M059J (cell line): ENCODE data around the gene KRT75. TPM values are rescaled to one million over a fixed set of nuclear protein-coding genes. Genes with fewer than 3 reads are reported as not detected.
A peak's percentile ranks its signal among the peaks of the same experiment; 100 is the strongest.

Source experiments
- DNase-seq: peaks from one replicate; pipeline ENCODE4 v3.0.0-alpha.2; 2012; ENCODE audit warnings: low read depth
- total RNA-seq: library from RNA; depleted of rRNA; stranded (reverse); fragments of >200 nt; shearing (Covaris generic); gene quantifications from 2 replicates; pipeline ENCODE4 v1.2.3, GENCODE V29; 2014; rRNA removed

KRT75 gene
- total RNA-seq, 1 experiment from 2014 or later = 0.02 TPM

DNA sequence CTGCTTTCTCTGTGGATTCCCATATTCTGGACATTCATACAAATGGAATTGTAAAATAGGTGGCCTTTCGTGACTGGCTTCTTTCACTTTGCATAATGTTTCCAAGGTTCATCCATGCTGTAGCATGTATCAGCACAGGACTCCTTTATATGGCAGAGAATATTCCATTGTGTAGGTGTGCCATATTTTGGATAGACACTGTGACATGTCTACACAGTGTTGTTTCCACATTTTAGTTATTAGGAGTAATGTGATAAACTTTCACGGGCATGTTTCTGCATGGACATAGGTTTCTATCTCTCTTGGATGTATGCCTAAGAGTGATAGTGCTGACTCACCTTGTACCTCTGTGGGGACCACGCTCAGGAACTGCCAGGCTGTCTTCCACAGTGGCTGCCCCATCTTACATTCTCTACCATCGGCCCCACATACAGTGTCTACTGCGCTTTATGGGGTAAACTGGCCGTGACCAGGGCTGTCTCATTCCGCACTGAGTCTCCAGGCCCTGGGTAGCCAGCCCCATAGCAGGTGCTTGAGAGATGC is 41.6 kb downstream of the KRT75 start:
- no peak for DNase-seq

DNA sequence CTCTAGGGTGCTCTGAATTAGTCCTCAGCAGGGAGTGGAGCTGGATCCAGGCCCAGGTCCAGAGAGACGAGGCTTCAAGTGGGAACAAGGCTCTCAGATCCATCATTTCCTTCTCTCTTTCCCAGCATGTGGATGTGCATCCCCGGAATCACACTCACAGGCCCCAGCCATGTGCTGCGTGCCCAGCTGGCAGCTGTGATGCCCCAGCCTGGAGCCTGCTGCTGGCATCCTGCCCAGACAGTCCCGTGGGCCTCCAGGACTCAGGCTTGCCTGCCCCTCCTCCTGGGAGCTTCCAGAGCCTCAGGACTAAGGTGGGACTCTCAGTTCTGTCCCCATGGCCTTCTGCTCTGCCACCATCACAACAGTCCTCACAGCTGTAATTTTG is 42.6 kb downstream of the KRT75 start:
- peak; percentile 29 for DNase-seq

DNA sequence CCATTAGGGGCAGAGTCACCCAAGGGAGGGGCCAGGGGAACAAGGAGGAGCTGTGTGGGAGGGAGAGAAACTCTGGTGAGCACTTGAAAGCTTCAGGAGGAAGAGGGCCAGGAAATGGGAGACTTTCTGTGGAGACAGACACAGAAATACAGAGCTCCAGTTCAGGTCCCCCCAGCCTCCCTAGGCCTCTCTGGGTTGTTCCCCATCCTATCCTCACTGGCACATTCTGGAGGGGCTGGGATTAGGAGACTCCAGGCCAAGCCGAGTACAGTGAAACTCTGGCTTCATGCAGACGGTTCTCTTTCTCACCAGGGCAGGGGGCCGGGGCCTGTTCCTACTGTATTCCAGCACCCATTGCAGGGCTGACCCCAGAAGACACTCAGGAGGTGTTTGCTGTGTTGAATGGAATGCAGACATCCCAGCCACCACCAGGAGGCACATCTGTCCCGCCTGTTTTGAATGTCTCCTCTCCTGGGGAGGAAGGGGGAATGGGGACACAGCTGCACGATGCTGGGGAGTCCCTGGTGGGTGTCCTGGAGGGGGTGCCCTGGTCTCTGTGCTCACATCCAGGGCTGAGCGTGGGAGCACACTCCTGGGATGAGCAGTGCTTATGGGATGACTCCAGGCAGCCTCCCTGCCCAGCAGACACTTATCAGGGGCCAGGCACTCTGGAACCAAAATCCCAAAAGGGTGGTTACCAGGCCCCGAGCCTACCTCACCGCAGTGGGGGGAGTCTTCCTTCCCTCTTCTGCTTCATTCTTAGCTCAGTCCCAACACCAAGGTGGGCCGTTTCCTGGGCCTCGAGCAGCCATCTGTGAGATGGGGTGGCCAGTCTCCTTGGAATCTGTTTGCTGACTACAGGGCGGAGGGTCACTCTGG is 43.2 kb downstream of the KRT75 start:
- DNase-seq = peak; percentile 23

DNA sequence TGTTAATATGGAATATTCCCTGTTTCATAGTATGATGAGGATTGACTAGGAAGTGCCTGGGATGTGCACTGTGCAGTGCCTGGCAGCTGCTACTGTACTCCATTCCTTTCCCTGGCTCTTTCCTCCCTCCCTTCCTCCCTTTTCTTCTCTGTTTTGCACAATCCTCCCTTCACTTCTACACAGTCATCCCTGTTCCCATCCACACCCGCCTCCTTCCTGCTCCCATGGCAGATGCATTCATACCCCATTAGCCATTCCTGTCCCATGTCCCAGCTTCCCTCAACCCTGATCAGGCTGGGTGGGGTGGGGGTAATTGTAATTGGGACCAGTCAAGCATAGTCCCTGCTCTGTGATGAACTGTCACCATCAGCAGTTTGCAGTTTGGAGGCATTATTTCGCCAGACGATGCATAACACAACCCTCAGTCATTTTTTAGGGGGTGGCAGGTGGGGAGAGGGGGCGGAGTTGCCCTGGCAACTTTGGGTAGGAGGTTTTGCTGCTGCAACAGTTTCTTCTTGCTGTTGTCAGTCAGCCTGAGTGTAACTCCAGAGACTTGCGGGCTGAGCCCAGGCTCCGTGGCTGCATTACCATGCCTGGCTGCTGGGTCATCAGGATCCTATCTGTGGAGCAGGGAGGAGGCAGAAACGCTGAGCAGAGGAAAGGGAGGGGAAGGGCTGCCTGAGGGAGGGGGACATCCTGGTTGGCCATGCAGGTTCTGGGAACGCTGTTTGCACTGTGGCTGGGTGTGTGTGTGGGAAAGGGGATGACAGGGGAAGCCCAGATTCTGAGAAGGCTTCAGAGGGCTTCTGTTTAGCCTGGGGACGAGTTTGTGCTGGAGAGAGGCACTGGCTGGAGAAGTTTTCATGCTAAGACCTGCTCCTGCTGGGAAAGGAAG is 44.6 kb downstream of the KRT75 start:
- DNase-seq = no peak

DNA sequence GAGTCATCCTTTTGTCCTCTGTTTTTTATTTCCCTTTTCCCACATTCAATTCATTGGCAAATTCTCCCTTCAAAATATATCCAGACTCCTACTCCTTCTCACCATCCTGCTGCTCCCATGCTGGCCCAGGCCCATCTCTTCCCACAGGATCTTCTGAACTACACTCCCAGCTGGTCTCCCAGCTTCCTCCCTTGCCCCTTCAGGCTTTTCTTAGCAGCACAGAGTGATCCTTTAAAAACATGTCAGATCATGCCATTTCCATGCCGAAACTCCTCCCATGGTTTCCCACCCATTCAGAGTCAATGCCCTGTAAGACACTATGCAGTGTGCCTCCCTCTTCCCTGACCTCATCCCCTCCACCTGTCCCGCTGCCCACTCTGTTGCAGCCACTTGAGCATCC is 46.3 kb downstream of the KRT75 start:
- DNase-seq = no peak

DNA sequence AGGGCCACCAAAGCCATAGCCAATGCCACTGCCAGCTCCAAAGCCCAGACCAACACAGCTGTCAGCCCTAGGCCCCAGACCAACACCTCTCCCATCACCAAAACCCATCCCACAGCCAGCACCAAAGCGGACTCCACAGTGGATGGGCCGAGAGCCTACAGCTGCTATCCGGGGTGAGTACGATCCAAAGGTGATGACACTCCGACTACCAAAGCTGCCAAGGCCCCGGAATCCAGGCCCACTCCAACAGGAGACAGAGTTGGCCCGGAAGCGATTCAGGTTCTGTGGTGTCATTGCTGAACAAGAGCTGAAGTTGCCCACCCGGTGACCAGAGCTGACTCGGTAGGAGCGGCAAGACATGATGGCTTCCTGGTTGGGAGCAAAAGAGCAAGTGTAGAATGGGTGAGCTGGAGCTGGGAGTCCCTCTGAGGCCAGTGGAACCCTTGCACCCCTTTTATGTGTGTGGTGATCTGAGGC is 48.9 kb downstream of the KRT75 start, which contains the start of gene KRT84:
TSS of gene KRT84 (minus strand) at position 427 of the 477 bp plus-strand sequence. CDS start at position 360, 67 bp downstream.
- DNase-seq = no peak

DNA sequence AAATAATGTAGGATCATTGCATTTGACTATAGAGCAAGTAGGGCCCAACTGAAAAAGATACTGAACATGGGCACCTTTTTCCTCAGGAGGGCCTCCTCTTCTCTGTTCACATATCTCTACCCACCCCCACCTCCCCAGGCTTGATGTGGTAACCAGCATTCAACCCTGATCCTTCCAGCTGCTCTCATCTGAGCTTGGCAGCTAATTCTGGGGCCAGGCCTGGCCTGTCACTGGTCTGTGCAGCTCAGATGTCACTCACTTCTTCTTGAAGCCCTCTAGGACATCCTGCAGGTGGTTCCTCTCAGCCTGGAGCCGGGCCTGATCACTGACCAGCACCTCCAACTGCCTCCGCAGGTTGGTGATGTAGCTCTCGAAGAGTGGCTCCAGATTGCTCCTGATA is 50.8 kb downstream of the KRT75 start:
- DNase-seq = no peak

DNA sequence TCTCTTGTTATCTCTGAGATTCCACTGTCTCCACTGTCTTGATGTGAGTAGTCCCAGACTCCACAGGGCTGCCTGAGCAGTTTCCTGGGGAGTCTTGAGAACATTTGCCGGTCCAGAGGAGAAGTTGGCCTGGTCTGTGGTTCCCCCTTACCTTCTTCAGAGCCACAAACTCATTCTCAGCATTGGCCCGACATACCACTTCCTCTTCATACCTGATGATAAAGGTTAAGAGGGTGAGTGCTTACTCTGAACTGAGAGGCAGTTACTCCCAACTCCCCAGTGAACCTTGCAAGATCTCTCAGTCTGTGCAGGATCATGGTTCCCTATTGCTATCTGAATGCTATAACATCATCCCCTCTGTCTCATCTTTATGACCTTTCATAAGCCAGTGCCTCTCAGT is 51.3 kb downstream of the KRT75 start:
- no peak for DNase-seq

DNA sequence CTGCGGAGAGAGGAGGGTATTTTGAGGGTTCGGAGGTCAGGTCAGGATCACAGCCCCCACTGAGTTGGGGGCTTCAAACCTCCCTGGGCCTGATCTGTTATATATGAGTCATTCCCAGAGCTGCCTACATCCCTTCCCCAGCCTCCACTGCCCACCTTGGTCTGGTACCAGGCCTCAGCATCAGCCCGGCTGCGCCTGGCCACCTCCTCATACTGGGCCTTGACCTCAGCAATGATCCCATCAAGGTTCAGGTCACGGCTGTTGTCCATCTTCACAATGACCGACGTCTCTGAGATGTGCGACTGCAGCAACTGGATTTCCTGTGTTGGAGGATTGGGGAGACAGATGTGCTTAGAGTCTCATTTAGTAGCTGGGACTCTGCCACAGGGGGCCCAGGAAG is 53.0 kb downstream of the KRT75 start:
- no peak for DNase-seq

DNA sequence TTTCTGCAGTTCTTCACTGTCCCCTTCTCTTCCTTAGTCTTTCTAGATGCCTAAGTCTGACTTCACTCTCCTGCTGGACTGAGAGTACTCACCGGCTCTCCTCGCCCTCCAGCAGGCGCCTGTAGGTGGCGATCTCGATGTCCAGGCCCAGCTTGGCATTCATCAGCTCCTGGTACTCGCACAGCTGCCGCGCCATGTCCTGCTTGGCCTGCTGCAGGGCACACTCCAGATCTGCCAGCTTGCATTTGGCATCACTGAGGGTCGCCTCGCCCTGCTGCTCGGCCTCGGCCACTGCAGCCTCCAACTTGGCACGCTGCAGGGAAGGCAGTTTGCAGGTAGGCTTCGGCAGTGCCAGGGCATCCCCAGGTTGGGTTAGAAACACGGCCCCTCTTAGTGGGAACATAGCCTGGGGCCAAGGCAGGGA is 53.9 kb downstream of the KRT75 start:
- DNase-seq = peak; percentile 48

DNA sequence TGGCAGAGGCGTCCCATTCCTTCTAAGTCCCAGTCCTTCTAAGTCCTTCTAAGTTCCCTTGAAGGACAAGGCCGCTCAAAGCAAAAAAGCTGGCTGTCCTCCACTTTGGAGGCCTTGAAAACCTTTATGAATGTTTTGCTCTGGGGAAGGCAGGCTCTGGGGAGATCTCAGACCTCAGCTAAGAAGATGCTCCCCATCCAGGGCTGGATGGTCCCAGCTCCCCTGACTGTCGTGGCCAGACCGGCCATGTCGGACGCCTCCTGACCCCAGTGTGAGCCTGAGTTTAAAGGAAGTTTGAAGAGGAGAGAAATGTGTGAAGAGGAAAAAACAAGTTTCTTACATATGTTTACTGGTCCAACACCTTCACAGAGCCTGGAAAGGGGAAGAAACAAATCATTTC is 54.6 kb downstream of the KRT75 start:
- no peak for DNase-seq

DNA sequence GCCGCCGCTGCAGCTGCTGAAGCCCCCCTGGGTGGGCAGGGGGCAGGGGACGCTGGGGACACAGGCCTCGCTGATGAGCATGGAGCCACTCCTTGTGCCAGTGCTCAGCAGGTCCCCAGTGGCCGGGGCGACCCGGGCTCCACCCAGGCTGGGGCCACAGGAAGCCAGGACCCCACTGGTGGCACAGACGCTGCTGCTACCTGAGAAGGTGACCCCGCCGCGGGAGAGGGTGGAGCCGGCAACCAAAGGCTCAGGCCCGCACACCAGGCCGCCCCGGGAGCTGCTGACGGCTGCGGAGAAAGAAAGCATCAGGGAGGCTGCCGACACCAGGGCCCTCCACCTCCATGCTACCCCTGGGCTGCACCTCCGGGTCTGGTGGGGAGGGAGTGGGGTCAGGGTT is 56.1 kb downstream of the KRT75 start:
- no peak for DNase-seq

DNA sequence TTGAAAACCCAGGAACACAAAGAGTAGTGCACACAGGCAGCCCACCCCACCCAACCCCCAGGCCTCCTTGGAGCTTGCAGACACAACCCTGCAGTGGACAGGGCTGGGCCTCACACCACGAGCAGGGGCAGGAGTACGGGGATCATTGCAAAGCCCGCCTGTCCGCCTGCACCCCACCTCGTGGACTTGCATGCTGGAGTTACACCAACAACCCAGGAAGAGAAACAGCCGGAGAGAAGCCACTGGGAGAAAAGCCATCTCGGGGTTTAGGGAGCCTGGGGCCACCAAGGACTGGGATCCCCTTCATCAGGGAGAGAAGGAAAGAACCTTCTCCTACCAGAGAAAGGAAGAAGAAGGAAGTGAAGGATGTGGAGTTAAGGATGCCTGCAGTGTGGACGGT is 56.9 kb downstream of the KRT75 start:
- no peak for DNase-seq

Other genes starting within 250 kb of the KRT75 start
- 36.6 and 52.7 TPM in 2 replicates for gene KRT80, start 242.4 kb downstream of the KRT75 start, total RNA-seq
- gene KRT7, start 201.1 kb downstream of the KRT75 start, total RNA-seq = 3.0 and 8.4 TPM in 2 replicates
- gene KRT86, start 159.7 kb downstream of the KRT75 start, total RNA-seq = 5.8 and 8.1 TPM in 2 replicates
- gene KRT81, start 142.8 kb downstream of the KRT75 start, total RNA-seq = 320 and 412 TPM in 2 replicates
- 0.22 TPM in 1 of 2 replicates, not detected in the other for gene KRT83, start 113.0 kb downstream of the KRT75 start, total RNA-seq
- not detected in 2 replicates for gene KRT85, start 66.9 kb downstream of the KRT75 start, total RNA-seq
- gene KRT84, start 48.7 kb downstream of the KRT75 start, total RNA-seq = not detected in 2 replicates
- gene KRT82, start 28.0 kb downstream of the KRT75 start, total RNA-seq = not detected in 2 replicates
- not detected in 2 replicates for gene KRT6B, start 17.8 kb upstream of the KRT75 start, total RNA-seq
- not detected in 2 replicates for gene KRT6C, start 39.4 kb upstream of the KRT75 start, total RNA-seq
- gene KRT6A, start 58.9 kb upstream of the KRT75 start, total RNA-seq = not detected in 2 replicates
- gene KRT5, start 86.0 kb upstream of the KRT75 start, total RNA-seq = not detected in 2 replicates
- gene KRT71, start 118.8 kb upstream of the KRT75 start, total RNA-seq = not detected in 2 replicates
- gene KRT74, start 139.5 kb upstream of the KRT75 start, total RNA-seq = not detected in 2 replicates
- not detected in 2 replicates for gene KRT72, start 167.1 kb upstream of the KRT75 start, total RNA-seq
- gene KRT73, start 184.2 kb upstream of the KRT75 start, total RNA-seq = not detected in 2 replicates
- not detected in 2 replicates for gene KRT2, start 217.8 kb upstream of the KRT75 start, total RNA-seq
- not detected in 2 replicates for gene KRT1, start 246.0 kb upstream of the KRT75 start, total RNA-seq